Inflammatory macrophage (primary cell): ENCODE measurements around the gene CCDC8.
"Not testable (repeated sequence)": the region's sequence is repeated elsewhere in the genome, so short reads cannot be mapped to it uniquely, and the experiment has no call there.

Experiments
- DNase-seq, 2 donors: peaks; one replicate each; pipeline ENCODE4 v3.0.0-alpha.2; 2020 to 2022

CCDC8 gene

DNA sequence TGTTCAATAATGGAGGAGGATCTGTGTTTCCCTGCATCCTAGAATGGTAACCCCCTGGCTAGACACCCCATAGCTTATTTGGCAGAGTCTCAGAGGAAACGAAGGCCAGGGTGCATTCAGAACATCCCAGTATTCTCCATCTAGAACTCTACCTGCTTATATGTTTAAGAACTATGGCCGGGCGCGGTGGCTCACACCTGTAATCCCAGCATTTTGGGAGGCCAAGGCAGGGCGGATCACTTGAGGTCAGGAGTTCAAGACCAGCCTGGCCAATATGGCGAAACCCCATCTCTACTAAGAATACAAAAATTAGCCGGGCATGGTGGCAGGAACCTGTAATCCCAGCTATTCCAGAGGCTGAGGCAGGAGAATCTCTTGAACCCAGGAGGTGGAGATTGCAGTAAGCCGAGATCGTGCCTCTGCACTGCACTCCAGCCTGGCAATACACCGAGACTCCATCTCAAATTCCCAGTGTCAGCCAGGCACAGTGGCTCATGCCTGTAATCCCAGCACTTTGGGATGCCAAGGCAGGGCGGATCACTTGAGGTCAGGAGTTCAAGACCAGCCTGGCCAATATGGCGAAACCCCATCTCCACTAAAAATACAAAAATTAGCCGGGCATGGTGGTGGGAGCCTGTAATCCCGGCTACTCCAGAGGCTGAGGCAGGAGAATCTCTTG is 15.4 kb downstream of the CCDC8 start:
- DNase-seq = not testable (repeated sequence)

DNA sequence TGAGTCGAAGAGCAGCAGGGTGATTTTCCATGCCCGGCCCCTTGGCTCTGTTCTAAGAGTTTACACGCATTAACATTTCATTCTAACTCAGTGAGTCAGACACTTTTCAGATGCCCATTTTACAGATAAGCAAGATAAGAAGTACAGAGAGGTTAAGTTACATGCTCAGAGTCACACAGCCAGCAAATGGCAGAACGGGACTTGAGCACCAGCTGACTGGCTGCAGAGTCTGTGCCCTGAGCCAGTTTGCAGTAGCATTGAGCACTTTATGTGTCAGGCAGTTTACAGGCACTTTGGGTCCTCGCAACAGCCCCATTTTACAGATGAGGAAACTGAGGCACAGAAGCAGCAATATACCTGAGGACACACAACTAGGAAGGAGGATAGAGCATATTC is 19.0 kb downstream of the CCDC8 start:
- no peak for DNase-seq

DNA sequence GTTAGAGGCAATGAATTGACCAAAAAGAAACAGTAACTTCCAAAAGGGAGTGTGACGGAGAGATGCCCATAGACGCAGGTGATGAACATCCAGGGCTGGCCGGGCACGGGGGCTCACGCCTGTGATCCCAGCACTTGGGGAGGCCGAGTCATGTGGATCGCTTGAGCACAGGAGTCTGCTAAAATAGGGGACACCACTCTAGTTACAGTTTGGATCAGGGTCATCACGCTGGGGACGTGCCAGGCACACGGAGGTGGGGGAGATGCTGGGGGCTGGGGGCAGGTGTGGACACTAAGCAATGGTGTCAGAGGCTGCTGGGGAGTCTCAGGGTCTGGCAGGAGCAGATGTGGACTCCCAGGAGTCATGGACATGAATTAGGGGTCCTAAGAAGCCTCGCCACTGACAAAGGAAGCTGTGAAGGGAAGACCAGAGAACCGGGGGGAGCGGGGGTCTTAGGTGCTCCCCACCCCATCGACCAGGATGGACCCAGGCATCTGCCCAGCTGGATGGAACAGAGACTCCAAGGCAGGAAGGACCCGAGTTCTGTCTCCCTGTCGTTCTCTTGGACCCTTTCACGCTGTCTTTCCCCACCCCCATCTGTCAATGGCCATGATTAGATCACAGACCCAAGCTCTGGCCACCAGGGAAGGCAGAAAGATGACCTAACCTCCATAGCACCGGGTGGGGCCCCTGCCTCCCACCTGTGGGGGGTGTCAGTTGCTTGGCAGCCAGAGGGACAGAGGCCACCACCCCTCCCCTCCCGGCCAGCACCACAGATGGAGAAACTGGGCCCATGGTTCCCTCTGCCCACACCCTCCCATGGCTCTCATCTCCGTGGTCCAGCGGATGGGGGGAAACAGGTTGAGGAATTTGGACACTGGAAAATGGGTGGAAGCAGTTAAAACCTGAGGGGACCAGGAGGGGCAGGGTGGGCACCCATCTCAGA is 19.6 kb downstream of the CCDC8 start:
- DNase-seq = no peak

DNA sequence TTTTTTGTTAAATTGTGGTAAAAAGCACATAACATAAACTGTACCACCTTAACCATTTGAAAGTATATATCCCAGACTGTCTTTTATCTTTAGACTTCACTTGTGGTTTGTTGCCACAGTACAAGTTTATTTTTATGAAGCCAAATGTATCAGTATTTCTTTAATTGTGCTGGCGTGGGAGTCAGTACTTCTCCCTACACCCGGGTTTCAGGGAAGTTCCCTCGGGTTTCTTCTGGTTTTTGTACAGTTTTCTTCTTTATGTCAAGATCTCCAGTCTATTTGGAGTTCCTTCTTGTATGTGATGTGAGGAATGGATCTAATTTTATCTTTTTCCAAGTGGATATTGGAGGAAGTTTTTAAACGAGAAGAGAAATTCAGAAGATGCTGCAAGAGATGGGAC is 20.5 kb downstream of the CCDC8 start:
- DNase-seq = peak; percentile 61 to 63

DNA sequence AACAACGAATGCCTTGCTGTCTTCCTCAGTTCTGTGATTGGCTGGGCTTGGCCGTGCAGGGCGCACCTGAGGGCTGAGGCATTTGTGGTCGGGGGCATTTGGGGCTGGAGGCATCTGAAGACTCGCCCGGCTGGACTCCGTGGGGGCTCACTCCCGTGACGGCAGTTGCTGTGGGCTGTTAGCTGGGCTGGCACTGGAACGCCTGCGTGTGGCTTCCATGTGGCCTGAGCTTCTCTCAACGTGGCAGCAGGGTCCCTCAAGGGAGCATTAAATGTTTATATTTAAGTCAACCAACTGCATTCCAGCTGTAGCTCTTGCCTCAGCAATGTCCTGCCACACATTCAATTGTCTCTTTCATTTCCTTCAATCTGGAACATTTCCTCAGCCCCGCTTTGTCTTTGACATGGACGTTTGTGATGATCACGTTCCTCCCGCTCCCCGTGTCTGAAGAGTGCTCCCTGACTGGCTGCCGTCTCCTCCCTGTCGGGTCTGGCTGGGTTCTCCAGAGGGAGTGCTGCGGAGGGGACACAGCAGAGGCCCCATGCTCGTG is 21.0 kb downstream of the CCDC8 start:
- no peak for DNase-seq

DNA sequence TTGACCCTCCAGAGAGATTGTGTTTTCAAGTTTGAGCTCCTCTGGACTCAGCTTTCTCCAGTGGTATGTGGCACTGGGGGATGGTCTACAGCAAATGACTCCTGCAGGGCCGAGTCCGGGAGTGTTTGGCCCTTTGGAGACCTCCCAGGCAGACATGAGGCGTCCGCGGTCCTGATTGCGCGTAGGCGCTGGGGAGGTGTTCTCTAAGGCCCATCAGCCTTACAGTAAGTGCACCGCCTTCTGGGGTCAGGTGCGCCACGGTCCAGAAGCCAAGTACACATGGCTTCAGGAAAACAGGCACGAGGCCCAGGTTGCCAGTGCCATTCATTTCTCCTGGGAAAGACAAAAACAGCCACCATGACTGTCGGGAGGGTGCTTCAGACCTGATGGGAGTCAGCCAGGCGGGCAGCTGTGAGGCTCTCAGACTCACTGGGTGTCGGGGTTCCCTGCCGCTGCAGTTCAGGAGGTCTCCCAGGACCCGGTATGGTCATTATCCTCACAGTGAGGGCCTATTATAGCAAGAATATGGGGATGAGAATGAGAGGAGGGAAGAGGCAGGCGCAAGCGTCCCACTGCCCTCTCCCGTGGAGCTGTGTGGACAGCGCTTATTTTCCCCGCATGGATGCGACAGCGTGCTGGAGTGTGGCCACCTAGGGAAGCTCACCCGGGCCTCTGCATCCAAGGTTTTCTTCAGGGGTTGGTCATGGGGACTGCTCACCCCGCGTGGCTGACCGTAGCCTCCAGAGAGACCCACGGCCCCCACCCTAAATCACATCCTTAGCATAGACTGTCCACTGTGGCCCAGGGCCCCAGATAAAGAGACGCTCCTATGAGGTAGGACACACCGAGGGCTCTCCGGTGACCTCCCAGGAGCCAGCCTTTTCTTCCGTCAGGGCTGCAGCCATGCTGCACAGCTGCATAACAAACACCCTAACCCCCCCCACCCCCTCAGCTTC is 21.8 kb downstream of the CCDC8 start:
- no peak for DNase-seq

DNA sequence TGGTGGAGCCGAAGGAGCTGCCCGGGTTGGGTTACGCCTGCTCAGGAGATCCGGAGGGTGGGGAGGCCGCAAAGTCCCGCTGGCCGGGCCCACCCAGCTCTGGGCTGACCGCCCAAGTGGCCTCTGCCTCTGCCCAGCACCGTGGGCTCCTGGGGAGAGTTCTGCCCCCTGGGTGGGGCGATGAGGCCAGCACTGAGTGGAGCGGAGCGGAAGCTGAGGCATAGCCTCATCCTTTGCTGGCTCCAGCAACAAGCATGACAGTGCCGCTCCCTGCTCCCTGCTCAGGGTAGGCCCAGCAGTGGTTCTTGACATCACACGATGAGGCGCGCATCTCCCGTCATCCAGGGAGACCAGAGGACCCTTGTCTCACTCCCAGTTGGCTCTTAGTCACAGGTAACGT is 22.5 kb downstream of the CCDC8 start:
- DNase-seq = no peak

DNA sequence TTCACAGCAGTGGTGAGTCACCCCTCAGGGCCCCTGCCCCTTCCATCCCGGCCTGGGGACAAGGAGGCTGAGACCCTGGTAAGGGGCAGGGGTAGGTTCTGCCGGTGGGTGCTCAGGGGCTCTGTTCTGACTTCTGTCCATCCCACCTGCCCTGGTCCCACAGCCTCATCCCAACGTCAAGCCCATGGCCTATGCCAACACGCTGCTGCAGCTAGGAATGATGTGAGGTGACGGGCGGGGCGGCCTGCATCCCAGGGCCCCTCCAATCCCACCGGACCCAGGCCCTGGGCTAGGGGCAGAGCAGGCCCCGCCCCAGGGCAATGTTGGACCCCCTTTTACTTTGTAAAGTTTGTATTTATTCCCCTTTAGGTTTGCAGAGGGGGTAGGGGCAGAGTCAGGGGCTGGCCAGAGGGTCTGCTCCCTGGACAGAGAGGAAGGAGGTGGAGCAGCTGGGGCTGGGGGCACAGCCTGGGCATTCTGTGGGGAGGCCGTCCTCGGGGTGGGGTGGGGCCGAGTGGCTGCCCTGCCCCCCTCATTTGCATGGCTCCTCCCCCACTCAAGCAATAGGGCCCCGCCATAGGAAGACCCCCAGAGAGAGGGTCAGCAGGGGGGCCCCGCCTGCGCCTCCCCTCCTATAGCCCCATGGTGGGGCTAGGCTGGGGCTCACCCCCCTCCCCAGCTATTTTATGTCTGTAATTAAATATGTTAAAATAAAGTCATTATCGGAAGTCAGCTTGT is 23.1 kb downstream of the CCDC8 start:
- DNase-seq = no peak

DNA sequence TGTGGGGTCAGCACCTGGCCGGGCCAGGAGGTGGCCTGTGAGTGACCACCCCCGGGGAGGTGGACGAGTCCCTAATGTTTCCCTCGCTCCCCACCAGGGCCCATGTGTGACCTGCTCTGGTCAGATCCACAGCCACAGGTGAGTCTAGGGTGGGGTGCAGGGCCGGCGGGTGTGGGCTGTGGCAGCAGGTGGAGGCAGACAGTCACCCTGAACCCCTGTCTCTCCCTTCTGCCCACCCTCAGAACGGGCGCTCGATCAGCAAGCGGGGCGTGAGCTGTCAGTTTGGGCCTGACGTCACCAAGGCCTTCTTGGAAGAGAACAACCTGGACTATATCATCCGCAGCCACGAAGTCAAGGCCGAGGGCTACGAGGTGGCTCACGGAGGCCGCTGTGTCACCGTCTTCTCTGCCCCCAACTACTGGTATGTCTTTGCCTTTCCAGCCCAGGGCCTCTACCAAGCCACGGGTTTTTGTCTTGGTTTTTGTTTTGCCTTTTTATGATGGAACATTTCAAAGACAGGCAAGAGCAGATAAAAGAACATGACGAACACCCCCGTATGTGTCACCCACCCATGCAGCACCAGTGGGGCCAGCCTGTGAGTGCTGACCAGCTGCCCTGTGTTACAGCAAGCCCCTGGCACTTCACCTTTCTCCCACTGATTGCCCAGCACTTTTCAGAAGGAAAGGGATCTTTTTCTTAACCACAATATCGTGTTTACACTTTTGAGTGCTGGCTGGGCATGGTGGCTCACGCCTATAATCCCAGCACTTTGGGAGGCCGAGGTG is 24.9 kb downstream of the CCDC8 start:
- DNase-seq = no peak

DNA sequence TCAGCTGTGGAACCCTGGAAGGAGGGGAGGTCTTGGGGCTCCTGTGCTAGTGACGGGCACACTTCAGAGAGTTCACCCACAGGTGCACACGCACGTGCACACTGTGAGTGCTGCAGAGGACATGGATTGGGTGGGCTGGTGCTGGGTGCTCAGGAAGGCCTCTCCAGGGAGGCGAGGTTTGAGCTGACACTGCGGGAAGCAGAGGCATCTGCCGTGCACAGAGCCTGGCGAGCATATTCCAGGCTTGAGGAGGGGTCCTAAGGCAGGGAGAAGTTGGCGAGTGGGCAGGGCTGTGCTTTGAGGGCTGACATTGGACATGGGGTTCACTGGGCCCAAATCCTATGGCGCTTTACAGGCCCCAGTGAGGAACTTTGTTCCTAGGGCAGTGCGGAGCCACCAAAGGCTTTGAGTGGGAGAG is 25.6 kb downstream of the CCDC8 start:
- no peak for DNase-seq

DNA sequence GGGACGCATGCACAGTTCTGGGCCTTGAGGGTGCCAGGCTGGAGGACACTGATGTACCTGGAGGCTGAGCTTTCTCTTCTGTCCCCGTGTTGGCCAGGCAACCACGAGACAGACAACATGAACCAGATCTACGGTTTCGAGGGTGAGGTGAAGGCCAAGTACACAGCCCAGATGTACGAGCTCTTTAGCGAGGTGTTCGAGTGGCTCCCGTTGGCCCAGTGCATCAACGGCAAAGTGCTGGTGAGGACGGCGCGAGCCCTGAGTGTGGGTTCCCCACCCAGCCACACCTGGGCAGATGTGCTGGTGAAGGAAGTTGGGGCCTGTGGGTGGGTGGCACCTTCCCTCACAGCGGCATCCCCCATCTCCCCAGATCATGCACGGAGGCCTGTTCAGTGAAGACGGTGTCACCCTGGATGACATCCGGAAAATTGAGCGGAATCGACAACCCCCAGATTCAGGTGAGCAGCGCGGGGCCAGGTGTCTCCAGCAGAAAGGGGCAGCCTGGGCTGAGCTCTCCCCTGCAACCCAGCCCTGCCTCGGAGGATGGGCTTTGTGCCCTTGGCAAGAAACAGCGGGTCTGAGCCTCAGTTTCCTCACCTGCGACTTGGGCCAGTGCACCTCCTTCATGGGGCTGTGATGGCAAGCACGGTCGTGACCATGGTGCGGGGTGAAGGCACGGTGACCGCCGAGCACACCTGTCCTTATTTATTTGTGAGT is 26.2 kb downstream of the CCDC8 start:
- DNase-seq = no peak

DNA sequence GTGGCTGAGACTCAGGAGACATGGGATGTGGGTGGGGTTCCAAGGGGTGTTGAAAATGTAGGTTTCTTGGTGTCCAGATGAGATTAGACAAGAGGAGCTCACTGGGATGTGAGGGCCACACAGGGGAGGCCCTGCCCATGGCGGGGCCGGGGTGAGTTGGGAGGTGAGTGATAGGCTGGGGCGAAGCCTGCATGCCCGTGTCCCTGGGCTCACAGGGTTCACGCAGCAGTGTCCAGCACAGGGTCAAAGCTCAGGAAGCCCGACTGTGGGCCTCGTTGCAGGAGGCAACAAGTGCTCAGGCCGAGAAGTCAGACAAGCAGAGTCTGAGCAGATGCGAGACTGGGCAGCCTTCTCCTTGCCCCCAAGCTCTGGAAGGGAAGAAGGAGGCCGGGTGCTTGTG is 27.2 kb downstream of the CCDC8 start:
- no peak for DNase-seq

DNA sequence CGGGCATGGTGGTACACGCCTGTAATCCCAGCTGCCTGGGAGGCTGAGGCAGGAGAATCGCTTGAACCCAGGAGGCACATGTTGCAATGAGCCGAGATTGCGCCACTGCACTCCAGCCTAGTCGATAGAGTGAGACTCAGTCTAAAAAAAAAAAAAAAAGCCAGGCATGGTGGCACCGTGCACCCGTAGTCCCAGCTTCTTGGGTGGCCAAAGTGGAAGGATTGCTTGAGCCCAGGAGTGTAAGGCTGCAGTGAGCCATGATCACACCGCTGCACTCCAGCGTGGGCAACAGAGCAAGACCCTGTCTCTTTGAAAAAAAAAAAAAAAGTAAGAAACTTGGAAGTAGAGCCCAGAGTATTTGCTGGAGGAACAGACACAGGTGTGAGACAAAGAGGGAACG is 27.7 kb downstream of the CCDC8 start:
- no peak for DNase-seq

DNA sequence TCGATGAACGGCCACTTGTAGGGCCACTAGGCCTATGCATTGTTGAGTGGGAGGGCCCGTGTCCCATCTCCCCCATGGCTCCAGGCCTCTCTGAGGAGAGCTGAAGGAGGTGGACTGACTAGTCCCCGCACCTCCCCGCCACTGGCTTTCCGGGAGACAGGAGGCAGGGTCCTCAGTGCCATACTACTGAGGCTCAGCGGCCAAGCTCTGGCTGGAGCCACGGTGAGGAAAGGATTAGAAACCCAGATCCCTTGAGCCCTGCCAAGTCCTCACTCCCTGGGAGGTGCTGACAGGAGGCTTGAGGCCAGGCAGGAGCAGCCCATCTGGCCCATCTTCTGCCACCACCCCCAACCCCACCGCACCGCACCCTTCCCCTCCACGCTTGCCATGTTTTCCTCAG is 29.0 kb downstream of the CCDC8 start:
- no peak for DNase-seq

DNA sequence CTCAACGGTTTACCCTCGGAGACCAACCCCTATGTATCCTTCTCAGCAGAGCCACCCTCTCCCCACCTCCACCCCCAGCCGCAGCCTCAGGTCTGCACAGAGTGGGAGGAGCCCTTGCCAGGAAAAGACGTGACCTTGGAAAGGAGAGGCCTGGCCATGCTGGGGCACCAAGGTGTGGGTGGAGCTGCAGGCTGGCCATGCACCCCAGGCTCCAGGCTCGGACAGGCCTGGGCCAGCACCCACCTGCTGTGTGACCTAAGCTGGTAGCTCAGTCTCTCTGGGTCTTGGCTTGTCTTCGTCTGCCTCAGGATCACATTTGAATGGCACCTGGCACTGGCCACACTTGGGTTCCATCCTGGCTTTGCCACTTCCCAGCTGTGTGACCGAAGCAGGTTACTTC is 29.5 kb downstream of the CCDC8 start:
- no peak for DNase-seq

DNA sequence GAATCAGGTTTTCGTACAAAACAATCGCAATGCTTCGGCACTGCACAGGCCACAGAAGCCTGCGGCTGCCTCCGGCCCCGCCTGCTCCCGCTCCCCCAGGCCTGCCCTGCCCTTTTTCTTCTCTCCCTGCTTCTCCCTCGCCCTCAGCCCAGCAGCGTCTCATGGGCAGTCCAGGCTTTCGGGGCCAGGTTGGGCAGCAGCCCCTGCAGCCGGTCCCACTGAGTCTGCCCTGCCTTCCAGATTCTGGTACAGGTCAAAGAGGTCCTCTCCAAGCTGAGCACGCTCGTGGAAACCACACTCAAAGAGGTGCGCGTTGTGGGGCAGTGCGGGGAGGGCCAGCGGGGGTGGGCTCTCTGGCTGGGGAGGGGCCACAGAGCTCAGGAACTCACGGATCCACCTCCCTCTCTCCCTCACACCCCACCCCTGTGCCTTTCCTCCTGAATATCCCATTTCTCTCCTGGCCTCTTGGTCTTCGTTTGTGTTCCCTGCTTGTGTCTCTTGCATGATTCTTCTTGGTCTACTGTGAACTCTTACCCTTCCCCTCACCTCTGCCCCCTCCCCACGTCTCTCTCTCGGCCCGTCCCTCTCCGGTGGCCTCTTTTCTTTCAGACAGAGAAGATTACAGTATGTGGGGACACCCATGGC is 30.1 kb downstream of the CCDC8 start:
- DNase-seq = no peak

DNA sequence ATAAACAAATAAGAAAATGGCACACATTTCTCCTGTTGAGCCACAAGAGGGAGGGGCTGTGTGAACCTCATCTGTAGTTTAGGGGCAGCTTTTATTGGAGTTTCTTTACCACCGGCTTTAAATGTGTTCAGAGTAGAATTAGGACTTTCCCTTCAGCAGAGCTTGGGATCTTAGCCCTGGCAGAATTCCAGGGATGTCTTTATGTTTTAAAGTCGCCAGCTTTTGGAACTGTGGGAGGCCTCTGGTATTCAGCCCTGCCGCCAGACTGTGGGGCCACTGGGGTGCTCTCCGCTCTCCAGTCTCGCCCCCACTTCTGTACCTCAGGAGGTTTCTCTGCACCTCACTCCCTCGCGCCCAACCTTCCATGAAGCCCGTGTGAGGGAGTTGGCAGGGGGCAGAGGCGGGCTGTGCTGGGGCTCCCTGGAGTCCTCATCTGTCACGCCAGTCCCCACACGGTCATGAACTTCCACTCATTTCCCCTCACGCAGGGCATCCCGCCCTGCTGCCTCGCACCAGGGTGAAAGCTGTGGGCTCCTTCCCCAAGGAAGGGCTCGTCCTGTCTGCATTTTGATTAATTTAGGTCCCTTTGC is 31.5 kb downstream of the CCDC8 start:
- DNase-seq = no peak

DNA sequence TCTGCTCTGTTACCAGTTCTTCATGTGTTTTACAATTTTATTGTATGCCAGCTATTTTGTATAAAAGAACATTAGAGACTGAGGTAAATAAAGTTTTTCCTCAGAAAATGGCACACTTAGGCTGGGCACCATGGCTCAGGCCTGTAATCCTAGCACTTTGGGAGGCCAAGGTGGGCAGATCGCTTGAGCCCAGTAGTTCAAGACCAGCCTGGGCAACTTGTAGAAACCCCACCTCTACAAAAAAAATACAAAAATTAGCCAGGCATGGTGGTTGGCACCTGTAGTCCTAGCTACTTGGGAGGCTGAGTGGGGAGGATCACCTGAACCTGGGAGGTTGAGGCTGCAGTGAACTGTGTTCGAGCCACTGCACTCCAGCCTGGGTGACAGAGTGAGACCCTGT is 32.0 kb downstream of the CCDC8 start:
- DNase-seq = no peak

DNA sequence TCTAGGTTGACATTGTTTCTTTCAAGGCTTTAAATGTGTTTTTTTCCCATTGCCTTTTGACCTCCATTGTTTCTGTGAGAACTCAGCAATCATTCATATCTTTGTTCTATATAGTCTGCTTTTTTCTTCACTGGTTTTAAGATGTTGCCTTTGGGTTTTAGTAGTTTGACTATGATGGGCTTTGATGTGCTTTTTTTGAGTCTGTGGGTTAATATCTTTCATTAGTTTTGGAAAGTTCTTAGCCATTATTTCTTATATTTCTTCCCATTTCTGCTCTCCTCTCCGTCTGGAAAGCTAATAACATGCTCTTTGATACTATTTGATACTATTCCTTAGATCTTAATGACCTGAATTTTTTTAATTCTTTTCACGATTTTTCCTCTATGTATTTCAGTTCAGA is 32.7 kb downstream of the CCDC8 start:
- DNase-seq = no peak
